NCI-H2196 (cell line): ENCODE results near the gene HTR5A.
A peak's percentile ranks its signal among the peaks of the same experiment; 100 is the strongest.
"Not testable (repeated sequence)": the region's sequence is repeated elsewhere in the genome, so short reads cannot be mapped to it uniquely, and the experiment has no call there.

Source experiments
- DNase-seq: peaks from one replicate; lab custom pipeline; 2025; ENCODE audit not compliant: unreplicated experiment; lab: John Stamatoyannopoulos, UW

The HTR5A gene

GRCh38 chr7:155069992-155070751 is at the start of gene HTR5A:
TSS of gene HTR5A (plus strand) at chr7:155070324. CDS start at chr7:155070900, 576 bp downstream.
- DNase-seq = no peak

GRCh38 chr7:155020996-155021395 is 49.1 kb upstream of the HTR5A start:
- DNase-seq = no peak

DNA sequence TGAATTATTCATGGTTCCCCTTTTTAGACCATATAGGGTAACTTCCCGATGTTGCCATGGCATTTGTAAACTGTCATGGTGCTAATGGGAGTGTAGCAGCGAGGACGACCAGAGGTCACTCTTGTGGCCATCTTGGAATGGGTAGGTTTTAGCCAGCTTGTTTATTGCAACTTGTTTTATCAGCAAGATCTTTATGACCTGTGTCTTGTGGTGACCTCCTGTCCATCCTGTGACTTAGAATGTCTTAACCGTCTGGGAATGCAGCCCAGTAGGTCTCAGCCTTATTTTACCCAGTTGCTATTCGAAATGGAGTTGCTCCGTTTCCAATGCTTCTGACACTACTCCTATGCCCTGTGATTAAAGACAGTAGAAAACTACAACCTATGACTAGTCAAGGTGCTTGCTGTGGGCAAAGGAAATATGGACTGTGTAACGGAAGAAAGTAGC is 48.4 kb upstream of the HTR5A start:
- DNase-seq = no peak

- no peak for DNase-seq
Observed at GRCh38 chr7:155027879-155028278, 42.2 kb upstream of the HTR5A start.

DNA sequence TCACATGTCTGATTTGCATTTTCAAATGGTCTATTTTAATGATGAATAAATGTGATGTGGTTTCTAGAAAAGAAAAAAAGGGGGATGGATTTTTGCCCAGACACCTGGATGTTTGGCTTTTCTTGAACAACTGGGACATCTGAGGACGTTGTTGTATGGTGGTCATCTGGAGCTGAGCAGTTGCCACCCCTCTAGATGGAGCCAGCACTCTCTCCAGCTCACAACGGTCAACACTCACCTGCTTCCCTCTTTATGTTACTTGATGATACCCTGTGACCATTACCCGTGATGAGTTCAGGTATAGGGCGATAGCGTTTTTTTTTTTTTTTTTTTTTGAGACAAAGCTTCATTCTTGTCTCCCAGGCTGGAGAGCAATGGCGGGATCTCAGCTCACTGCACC is 37.1 kb upstream of the HTR5A start:
- peak; percentile 1 for DNase-seq

DNA sequence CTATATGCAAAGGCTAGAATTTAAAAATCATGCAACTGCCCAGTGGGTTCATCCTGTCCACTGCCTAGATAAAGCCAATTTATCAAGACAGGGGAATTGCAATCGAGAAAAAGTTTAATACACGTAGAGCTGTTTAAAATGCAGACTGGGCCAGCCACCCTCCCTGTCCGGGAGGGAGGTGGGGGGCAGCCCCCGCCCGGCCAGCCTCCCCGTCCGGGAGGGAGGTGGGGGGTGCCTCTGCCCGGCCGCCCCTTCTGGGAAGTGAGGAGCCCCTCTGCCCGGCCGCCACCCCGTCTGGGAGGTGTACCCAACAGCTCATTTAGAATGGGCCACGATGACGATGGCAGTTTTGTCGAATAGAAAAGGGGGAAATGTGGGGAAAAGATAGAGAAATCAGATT is 35.6 kb upstream of the HTR5A start:
- not testable (repeated sequence) for DNase-seq

- no peak for DNase-seq
Observed at GRCh38 chr7:155038335-155038734, 31.8 kb upstream of the HTR5A start.

DNA sequence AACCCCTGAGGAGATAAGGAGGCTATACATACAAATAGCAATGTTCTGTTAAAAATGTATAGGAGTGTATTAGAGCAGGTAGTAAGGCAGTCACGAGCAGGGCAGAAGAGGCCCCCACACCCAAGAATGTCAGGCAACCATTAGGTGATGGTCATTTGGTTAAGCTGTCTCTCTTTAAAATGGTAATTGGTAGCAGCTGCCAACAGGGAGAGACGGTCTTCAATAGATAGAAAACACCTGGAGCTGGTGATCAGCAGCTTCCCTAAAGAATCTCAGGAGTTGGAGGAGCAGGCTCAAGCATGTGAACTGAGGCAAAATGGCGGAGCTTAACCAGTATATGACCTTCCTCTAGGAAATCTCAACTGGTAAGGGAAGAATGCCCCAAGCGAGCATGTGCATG is 26.4 kb upstream of the HTR5A start:
- no peak for DNase-seq

- no peak for DNase-seq
Observed at GRCh38 chr7:155048006-155048405, 22.1 kb upstream of the HTR5A start.

DNA sequence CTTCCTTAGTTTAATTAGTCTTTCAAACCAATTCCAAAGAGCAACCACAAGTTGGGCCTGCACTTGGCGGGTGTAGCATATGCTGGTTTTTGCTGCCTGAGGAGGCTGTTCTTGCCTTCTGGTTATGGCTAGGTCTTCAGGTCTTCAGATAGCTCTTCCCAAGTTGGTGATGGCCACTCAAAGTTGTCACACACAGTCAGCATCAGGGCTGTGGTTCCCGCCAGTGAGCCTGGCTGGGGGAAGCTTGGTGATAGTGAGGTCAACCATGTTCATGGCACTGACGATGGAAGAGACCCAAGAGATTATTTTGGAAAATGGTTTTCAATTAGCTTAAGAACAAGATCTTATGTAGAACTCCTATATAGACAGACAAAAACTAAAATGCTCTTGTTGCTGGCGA is 18.8 kb upstream of the HTR5A start:
- no peak for DNase-seq

DNA sequence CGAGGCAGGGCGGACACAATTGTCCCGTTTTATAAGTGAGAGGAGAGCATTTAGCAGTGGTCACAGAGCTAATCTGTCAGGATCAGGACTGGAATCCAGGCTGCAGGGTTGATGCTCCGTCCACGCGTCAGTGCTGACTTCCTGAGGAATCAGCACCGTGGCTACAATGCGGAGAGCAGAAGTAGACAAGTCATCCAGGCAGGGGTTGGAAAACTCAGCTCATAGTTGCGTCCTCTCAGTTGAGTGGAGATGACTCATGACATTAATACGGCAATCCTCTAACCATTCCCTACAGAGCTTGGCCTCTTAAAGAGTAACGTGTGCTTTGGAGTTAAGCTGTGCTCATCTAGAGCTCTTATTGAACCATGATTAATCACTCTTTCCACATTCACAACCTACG is 17.1 kb upstream of the HTR5A start:
- no peak for DNase-seq

- DNase-seq = no peak
Observed at GRCh38 chr7:155054761-155055160, 15.4 kb upstream of the HTR5A start.

DNA sequence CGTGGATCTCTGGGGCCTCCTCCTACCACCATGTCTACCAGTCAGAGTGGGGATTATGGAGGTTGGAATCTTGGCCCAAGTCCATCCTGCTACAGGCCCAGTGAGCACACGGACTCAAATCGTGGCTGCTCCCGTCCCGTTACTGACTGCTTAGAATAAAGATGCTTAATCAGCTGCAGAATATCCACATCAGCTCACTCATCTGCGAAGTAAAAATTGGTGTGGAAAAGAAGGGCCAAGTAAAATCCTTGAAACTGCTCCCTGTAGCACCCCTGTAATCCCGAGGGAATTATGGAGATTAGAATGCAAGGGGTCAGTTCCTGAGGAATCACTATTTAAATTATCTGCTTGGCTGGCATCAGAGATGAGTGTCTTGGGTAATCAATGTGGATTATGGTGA is 13.0 kb upstream of the HTR5A start:
- no peak for DNase-seq

DNA sequence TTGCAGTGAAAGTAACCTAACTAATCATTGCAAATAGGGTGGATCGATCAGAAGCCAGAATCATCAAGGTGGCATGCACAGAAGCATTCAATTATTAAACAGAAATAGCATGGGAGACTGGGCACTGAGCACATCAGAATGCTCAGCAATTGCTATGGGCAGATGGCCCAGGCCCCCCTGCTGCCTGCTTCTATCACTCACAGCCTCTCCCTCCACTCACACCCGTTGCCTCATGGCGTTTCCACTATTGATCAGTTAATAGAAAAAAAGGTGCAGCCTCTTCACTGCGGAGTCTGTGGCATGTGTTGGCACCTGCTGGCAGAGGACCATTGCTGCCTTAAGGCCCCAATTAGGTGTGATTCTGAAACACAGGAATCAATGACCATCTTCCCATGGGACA is 11.2 kb upstream of the HTR5A start:
- DNase-seq = no peak

GRCh38 chr7:155059703-155060102 is 10.4 kb upstream of the HTR5A start:
- no peak for DNase-seq

GRCh38 chr7:155062411-155062810 is 7.7 kb upstream of the HTR5A start:
- DNase-seq = no peak

GRCh38 chr7:155064186-155064585 is 5.9 kb upstream of the HTR5A start:
- no peak for DNase-seq

DNA sequence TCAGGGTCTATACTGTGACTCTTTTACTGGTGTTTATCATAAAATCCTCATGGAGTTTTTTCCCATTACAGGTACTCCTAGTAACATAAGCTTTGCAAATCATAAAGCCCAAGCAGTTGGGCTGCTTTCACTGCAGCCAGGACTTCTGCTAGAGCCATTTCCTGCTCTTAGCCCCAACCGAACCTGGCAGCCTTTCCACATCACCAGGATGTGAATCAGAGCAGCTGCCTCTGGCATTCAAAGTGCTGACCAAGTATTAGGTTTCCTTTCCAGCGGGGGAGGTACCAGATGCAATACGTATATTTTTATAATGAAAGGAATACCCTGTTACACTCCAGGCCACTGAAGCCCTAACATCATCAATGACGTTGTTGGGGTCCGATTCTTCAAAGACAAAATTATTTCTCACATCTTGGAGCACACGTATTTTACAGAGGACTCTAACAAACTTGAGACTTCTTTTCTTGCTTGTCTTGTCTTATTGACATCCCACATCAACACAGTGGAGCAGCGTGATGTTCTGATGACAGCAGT is 3.6 kb upstream of the HTR5A start:
- DNase-seq = peak; percentile 79

GRCh38 chr7:155071121-155071651 is 1.1 kb downstream of the HTR5A start:
- DNase-seq = no peak

- DNase-seq = no peak
Observed at GRCh38 chr7:155071916-155072571, 1.9 kb downstream of the HTR5A start.

- no peak for DNase-seq
Observed at GRCh38 chr7:155073922-155074321, 3.8 kb downstream of the HTR5A start.

DNA sequence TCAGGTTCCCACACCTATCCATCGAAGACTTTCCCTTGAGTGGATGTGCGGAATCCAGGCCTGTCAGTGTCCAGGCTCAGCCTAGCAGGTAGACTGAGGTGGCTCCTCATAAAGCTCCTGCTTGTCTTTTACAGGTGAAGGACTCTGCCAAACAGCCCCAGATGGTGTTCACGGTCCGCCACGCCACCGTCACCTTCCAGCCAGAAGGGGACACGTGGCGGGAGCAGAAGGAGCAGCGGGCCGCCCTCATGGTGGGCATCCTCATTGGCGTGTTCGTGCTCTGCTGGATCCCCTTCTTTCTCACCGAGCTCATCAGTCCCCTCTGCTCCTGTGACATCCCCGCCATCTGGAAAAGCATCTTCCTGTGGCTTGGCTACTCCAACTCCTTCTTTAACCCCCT is 13.9 kb downstream of the HTR5A start:
- no peak for DNase-seq
